Measurements from ENCODE around the gene SGTA.

SGTA gene

DNA sequence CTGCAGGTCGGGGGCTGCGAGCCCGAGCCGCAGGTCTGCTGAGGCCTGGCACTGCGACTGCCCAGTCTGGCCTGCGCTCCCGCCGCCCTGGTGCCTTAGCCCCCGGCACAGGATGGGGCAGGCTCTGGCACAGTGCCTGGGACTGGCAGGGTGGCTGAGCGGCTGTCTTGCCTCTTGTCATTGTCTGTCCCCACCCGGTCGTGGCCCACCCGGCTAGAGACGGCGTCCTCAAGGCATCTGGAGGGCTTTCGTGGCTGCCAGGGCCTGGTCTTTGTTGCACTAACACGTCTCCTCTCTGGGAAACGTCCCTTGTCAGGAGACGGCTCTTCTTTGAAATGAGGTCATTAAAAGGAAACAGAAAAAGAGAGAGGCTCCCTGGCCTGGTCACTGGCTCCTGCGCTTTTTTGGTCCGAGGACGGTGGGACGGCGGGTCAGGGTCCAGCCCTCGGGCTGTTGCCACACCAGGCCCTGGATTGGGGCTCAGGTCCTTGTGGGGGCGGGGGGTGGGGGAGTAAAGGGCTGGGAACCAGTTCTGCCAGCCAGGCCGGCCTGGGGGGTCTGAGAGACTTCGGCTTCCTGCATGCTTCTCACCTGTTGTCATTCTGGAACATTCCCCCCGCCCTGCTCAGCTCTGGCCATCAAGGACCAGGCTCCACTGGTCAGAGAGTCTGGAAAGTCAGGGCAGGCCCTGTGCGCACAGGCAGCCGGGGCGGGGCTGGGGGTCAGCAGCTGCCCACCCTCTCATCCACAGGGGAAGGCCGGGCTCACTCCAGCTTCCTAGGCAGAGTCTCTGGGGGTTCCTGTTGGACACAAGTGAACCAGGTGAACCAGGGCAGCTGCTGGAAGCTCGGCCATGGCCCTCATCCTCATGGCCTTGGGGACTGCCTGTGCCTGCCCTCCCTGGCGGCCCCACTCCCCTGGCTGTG, 30.4 kb upstream of the SGTA start:
- H3K4me3 ChIP-seq (ENCODE audit: low read depth, low read length) = no peak overlapping the region
- TF ChIP-seq, protein P1, sequence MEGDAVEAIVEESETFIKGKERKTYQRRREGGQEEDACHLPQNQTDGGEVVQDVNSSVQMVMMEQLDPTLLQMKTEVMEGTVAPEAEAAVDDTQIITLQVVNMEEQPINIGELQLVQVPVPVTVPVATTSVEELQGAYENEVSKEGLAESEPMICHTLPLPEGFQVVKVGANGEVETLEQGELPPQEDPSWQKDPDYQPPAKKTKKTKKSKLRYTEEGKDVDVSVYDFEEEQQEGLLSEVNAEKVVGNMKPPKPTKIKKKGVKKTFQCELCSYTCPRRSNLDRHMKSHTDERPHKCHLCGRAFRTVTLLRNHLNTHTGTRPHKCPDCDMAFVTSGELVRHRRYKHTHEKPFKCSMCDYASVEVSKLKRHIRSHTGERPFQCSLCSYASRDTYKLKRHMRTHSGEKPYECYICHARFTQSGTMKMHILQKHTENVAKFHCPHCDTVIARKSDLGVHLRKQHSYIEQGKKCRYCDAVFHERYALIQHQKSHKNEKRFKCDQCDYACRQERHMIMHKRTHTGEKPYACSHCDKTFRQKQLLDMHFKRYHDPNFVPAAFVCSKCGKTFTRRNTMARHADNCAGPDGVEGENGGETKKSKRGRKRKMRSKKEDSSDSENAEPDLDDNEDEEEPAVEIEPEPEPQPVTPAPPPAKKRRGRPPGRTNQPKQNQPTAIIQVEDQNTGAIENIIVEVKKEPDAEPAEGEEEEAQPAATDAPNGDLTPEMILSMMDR (IDR thresholded peaks at IDR 0.05; ENCODE audit: low read depth, low read length) = no peak
- in situ Hi-C loops (cut with HindIII; ENCODE audit: low sequenced_read_pairs) = no loop called here
- no peak for DNase-seq (ENCODE audit: low read depth, low spot score)

DNA sequence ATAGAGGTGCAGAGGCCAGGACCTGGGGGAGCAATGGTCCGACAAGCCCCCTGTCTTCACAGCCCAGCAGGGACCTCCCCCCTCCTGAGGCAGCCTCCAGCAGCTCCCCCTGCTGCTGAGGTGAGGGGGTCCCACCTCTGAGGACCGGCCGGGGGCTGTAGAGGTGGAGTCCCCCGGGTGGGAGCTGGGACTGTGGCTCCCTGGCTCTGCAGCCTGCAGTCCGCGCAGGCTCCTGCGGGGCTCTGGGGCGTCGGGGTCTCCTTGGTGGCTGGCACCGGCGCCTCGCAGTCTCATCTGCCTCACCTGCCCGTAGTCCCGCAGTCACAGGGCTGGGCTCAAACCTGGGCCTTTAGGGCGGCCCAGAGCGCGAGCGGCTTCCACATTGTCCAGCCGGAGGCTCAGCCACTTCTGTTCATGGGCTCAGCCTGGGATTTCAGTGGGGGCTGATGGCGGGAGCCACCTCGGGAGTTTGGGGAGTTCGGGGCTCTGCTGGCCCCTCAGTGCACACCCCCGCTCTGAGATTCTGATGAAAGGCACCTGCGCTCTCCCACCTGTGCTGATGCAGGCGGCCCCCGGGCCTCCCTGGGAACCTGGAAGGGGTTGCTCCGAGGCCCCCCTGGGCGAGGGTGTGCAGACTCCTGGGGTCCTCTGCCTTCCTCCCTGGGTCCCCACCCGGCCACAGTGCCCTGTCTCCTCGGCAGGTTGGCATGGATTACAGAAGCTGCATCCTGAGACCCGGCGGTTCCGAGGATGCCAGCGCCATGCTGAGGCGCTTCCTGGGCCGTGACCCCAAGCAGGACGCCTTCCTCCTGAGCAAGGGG, 29.6 kb upstream of the SGTA start:
- TF ChIP-seq, protein P1 (IDR thresholded peaks at IDR 0.05; ENCODE audit: low read depth, low read length) = no peak
- no peak overlapping the region for H3K4me3 ChIP-seq (ENCODE audit: low read depth, low read length)
- in situ Hi-C loops (cut with HindIII; ENCODE audit: low sequenced_read_pairs) = no loop called here
- DNase-seq (ENCODE audit: low read depth, low spot score) = no peak

DNA sequence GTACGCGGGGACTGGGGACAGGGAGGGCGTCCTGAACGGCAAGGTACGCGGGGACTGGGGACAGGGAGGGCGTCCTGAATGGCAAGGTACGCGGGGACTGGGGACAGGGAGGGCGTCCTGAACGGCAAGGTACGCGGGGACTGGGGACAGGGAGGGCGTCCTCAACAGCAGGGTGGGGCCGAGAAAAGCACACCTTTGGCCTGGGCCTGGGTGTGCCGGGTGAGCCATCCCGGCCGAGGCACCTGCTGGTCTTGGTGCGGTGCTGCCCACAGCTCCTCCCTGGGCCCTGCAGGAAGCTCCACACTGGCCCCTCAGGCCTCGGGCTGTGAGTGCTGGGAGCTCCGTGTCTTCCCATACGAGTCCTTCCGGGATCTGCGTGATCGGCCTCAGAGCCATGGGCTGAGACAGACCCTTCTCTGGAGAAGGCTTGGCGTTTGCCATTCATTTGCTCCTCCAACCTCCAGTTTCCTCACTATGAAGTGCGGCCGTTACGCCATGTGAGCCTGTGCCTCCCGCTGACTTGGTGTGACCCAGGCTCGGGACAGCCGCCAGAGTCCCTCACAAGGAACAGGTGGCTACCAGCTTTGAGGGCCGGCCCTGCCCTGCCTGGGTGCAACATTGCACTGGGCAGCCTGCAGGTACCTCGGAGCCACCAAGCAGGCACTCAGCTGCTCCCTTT, 28.8 kb upstream of the SGTA start:
- DNase-seq (ENCODE audit: low read depth, low spot score) = no peak
- TF ChIP-seq, protein P1 (IDR thresholded peaks at IDR 0.05; ENCODE audit: low read depth, low read length) = no peak
- in situ Hi-C loops (cut with HindIII; ENCODE audit: low sequenced_read_pairs) = no loop called here
- H3K4me3 ChIP-seq (ENCODE audit: low read depth, low read length) = no peak overlapping the region

- no peak for DNase-seq (ENCODE audit: low read depth, low spot score)
- no peak overlapping the region for H3K4me3 ChIP-seq (ENCODE audit: low read depth, low read length)
- in situ Hi-C loops (cut with HindIII; ENCODE audit: low sequenced_read_pairs) = no loop called here
- TF ChIP-seq, protein P1 (IDR thresholded peaks at IDR 0.05; ENCODE audit: low read depth, low read length) = no peak
Observed at GRCh38 chr19:2811221-2811722, 28.2 kb upstream of the SGTA start.

DNA sequence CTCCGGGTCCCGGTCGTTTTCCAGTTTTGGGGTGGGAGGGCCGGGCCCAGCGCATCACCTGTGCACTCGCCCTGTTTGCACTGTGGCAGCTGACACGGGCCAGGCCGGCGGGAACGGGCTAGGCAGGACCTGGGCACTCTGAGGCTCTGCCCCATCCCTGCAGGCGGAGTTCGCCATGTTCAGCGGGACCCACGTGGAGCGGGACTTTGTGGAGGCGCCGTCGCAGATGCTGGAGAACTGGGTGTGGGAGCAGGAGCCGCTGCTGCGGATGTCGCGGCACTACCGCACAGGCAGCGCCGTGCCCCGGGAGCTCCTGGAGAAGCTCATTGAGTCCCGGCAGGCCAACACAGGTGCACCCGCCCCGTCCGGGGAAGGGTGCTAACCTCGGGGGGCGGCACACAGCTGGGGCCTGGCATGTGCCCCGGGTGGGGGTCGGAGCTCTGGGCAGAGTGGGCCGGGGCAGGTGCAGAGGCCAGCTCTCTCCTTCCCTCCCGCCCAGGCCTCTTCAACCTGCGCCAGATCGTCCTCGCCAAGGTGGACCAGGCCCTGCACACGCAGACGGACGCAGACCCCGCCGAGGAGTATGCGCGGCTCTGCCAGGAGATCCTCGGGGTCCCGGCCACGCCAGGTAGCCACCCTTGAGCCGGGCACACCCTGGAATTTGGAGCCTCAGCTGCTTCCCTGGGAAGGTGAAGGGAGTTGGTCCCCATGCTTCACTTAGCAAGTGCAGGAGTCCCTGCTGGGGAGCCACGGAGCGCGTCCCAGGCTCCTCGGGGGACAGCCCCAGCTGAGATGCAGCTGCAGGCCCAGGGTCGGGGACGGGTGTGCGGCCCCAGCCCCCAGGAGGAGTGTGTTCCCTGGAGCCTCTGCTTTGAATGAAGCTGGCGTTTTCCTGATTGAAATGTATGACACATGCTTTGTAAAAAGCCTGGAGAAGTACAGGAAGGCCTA, 27.3 kb upstream of the SGTA start:
- TF ChIP-seq, protein P1 (IDR thresholded peaks at IDR 0.05; ENCODE audit: low read depth, low read length) = no peak
- in situ Hi-C loops (cut with HindIII; ENCODE audit: low sequenced_read_pairs) = no loop called here
- DNase-seq (ENCODE audit: low read depth, low spot score) = no peak
- no peak overlapping the region for H3K4me3 ChIP-seq (ENCODE audit: low read depth, low read length)

All from astrocyte of the spinal cord (primary cell).